WERI-Rb-1 (cell line): Measurements from ENCODE around the gene CYP4B1.
"Not testable (repeated sequence)": the region's sequence is repeated elsewhere in the genome, so short reads cannot be mapped to it uniquely, and the experiment has no call there.

ENCODE experiments used
- DNase-seq: peaks from one replicate; pipeline ENCODE4 v3.0.0-alpha.2; 2020
- H3K27ac ChIP-seq: fragments of 250-450 bp; sonication (Bioruptor Pico); 2 replicates; pipeline ENCODE4 v1.5.1; 2020; ENCODE audit warnings: mild to moderate bottlenecking, moderate library complexity
- H3K27me3 ChIP-seq: fragments of 250-450 bp; sonication (Bioruptor Pico); 2 replicates; pipeline ENCODE4 v1.5.1; 2021; ENCODE audit warnings: mild to moderate bottlenecking, low read depth, moderate library complexity; ENCODE audit not compliant: insufficient read depth, severe bottlenecking
- H3K36me3 ChIP-seq: fragments of 250-450 bp; sonication (Bioruptor Pico); 2 replicates; pipeline ENCODE4 v1.5.1; 2020; ENCODE audit warnings: mild to moderate bottlenecking, moderate library complexity
- H3K4me3 ChIP-seq: 2 replicates; pipeline ENCODE4 v1.5.1; 2011; ENCODE audit warnings: low read depth, mild to moderate bottlenecking, control low read depth, low read length
- H3K9me3 ChIP-seq: fragments of 250-450 bp; sonication (Bioruptor Pico); 2 replicates; pipeline ENCODE4 v1.5.1; 2021; ENCODE audit warnings: mild to moderate bottlenecking, moderate library complexity; ENCODE audit not compliant: severe bottlenecking
- TF ChIP-seq, protein P1 (sequence below): IDR thresholded peaks from 2 replicates; pipeline ENCODE4 v1.5.1; 2011; ENCODE audit warnings: low read depth, mild to moderate bottlenecking, control low read depth, inconsistent platforms, low read length

CYP4B1 gene

GRCh38 chr1:46818591-46818990 lies 19.7 kb downstream of the CYP4B1 start:
- Histone ChIP-seq H3K36me3 (no peaks in the 10 kb centered on the region), H3K9me3 (no peaks in the 10 kb centered on the region), H3K4me3 (no peak overlapping the region), H3K27ac (no peak overlapping the region), H3K27me3 (no peaks in the 10 kb centered on the region)
- DNase-seq: no peak
- TF ChIP-seq, protein P1, sequence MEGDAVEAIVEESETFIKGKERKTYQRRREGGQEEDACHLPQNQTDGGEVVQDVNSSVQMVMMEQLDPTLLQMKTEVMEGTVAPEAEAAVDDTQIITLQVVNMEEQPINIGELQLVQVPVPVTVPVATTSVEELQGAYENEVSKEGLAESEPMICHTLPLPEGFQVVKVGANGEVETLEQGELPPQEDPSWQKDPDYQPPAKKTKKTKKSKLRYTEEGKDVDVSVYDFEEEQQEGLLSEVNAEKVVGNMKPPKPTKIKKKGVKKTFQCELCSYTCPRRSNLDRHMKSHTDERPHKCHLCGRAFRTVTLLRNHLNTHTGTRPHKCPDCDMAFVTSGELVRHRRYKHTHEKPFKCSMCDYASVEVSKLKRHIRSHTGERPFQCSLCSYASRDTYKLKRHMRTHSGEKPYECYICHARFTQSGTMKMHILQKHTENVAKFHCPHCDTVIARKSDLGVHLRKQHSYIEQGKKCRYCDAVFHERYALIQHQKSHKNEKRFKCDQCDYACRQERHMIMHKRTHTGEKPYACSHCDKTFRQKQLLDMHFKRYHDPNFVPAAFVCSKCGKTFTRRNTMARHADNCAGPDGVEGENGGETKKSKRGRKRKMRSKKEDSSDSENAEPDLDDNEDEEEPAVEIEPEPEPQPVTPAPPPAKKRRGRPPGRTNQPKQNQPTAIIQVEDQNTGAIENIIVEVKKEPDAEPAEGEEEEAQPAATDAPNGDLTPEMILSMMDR: no peak

- TF ChIP-seq, protein P1: no peak
- H3K9me3 ChIP-seq: no peaks in the 10 kb centered on the region
- H3K4me3 ChIP-seq: no peak overlapping the region
- H3K36me3 ChIP-seq: no peaks in the 10 kb centered on the region
- no peak for DNase-seq
- H3K27me3 ChIP-seq: no peaks in the 10 kb centered on the region
- H3K27ac ChIP-seq: no peak overlapping the region
These were observed 20.5 kb downstream of the CYP4B1 start for GRCh38 chr1:46819335-46819734.

- Histone ChIP-seq H3K36me3 (no peaks in the 10 kb centered on the region), H3K27ac (no peak overlapping the region), H3K4me3 (no peak overlapping the region), H3K27me3 (no peaks in the 10 kb centered on the region), H3K9me3 (no peaks in the 10 kb centered on the region)
- TF ChIP-seq, protein P1: no peak
- DNase-seq: no peak
These were observed 21.2 kb downstream of the CYP4B1 start for GRCh38 chr1:46820076-46820475.

GRCh38 chr1:46820560-46821060 lies 21.8 kb downstream of the CYP4B1 start:
- peaks cover 3% of the 10 kb centered on the region for H3K9me3 ChIP-seq
- H3K4me3 ChIP-seq: no peak overlapping the region
- no peak overlapping the region for H3K27ac ChIP-seq
- H3K36me3 ChIP-seq: no peaks in the 10 kb centered on the region
- TF ChIP-seq, protein P1: no peak
- DNase-seq: no peak
- no peaks in the 10 kb centered on the region for H3K27me3 ChIP-seq

DNA sequence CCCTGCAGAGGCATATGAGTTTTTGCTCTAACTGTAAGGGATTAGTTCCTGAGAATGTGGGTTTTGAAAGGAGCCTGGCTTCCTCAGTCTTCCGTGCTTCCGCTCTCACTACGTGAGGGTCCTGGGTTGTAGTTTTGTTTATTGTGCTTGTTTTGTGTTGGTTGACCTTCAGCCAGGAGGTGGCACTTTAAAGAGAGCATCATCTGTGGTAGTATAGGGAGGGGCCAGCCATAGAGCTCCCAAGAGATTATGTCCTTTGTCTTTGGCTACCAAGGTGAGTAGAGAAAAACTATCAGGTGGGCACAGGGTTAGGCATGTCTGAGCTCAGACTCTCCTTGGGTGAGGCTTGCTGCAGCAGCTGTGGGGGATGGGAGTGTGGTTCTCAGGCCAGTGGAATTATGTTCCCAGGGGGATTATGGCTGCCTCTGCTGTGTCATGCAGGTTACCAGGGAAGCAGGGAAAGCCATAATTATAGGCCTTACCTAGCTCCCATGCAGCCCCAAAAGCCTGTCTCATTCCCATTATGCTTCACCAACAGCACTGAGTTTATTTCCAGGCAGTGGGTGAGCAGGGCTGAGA lies 23.5 kb downstream of the CYP4B1 start:
- DNase-seq: peak; percentile 64
- no peaks in the 10 kb centered on the region for H3K27me3 ChIP-seq
- TF ChIP-seq, protein P1: no peak
- peaks cover 3% of the 10 kb centered on the region for H3K9me3 ChIP-seq
- H3K27ac ChIP-seq: peak overlapping the region; percentile 46; the same call in 1 of the 2 replicates
- no peaks in the 10 kb centered on the region for H3K36me3 ChIP-seq
- H3K4me3 ChIP-seq: no peak overlapping the region

DNA sequence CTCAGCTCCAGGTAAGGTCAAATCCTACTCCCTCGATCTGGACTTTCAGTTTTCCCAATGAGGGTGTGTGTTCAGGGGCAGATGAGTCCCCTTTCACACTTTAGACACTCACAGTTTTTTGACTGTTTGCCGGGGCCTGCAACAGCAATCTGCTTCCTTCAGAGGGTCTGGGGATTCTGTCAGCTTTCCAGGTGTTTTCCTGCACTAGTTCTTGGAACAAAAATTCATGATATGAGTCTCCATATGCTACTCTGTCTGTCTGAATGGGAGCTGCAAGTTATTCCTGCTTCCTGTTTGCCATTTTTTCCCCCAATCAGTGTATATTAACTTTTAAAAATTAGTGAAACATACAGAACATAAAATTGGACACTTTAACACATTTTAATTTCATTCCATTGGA lies 24.3 kb downstream of the CYP4B1 start:
- H3K27ac ChIP-seq: no peak overlapping the region
- no peak for DNase-seq
- H3K9me3 ChIP-seq: peaks cover 3% of the 10 kb centered on the region
- H3K4me3 ChIP-seq: no peak overlapping the region
- H3K36me3 ChIP-seq: no peaks in the 10 kb centered on the region
- TF ChIP-seq, protein P1: no peak
- no peaks in the 10 kb centered on the region for H3K27me3 ChIP-seq

- not testable (repeated sequence) for H3K27me3 ChIP-seq, H3K9me3 ChIP-seq, H3K4me3 ChIP-seq, DNase-seq, H3K27ac ChIP-seq, H3K36me3 ChIP-seq
These were observed 28.0 kb downstream of the CYP4B1 start for GRCh38 chr1:46826892-46827291.
